Common myeloid progenitor, CD34-positive (primary cell): Measurements from ENCODE around the gene RACGAP1.
"Not testable (repeated sequence)": the region's sequence is repeated elsewhere in the genome, so short reads cannot be mapped to it uniquely, and the experiment has no call there.

Experiments
- CTCF ChIA-PET: fragments of 350-600 bp; sonication (Branson Sonifier 250); formaldehyde crosslinking; loops from one replicate; lab custom pipeline; 2021; ENCODE audit warnings: antibody characterized with exemption; lab: Charles Lee
- POLR2A ChIA-PET: fragments of 350-600 bp; sonication (Branson Sonifier 250); formaldehyde crosslinking; loops from one replicate; lab custom pipeline; 2021; ENCODE audit warnings: antibody characterized with exemption; lab: Charles Lee
- DNase-seq, 3 donors: peaks; one replicate each; pipeline versions ENCODE4 v3.0.0 to v3.0.0-alpha.2; 2013
- H3K27ac ChIP-seq, 2 experiments: 1 replicate in 1 of 2; 2 replicates in 1 of 2; pipeline ENCODE4 v1.7.0; 2013; ENCODE audit warnings: inconsistent platforms in 2 of 2, low read length in 2 of 2, mild to moderate bottlenecking in 2 of 2, low read depth in 1 of 2, moderate library complexity in 1 of 2; ENCODE audit not compliant: severe bottlenecking in 2 of 2, insufficient read depth in 1 of 2, poor library complexity in 1 of 2
- H3K27me3 ChIP-seq, 5 experiments: replicated peaks in 2 of 5; 1 replicate in 3 of 5; 2 replicates in 2 of 5; pipeline versions ENCODE4 v1.6.1 to v1.7.0; 2013; ENCODE audit warnings: low read length in 4 of 5, mild to moderate bottlenecking in 2 of 5, moderate library complexity in 2 of 5, inconsistent platforms in 1 of 5; ENCODE audit not compliant: insufficient read depth in 5 of 5, control insufficient read depth in 4 of 5
- H3K36me3 ChIP-seq, 4 experiments: 1 replicate in 2 of 4; 2 replicates in 2 of 4; pipeline versions ENCODE4 v1.6.1 to v1.7.0; 2013; ENCODE audit warnings: low read length in 3 of 4, control low read depth in 1 of 4, mild to moderate bottlenecking in 1 of 4; ENCODE audit not compliant: control insufficient read depth in 4 of 4, insufficient read depth in 4 of 4
- H3K4me1 ChIP-seq, 4 experiments: 1 replicate in 3 of 4; 2 replicates in 1 of 4; pipeline versions ENCODE4 v1.6.1 to v1.7.1; 2013; ENCODE audit warnings: low read length in 3 of 4, mild to moderate bottlenecking in 3 of 4, control low read depth in 1 of 4, inconsistent platforms in 1 of 4, moderate library complexity in 1 of 4; ENCODE audit not compliant: control insufficient read depth in 4 of 4, insufficient read depth in 4 of 4; ENCODE audit errors: control extremely low read depth in 1 of 4
- H3K4me3 ChIP-seq, 7 experiments: 1 replicate in 4 of 7; 2 replicates in 3 of 7; pipeline versions ENCODE4 v1.5.1 to v1.7.0; 2013; ENCODE audit warnings: mild to moderate bottlenecking in 7 of 7, low read length in 6 of 7, moderate library complexity in 6 of 7, inconsistent platforms in 2 of 7, low read depth in 2 of 7, control low read depth in 1 of 7; ENCODE audit not compliant: insufficient read depth in 4 of 7, control insufficient read depth in 1 of 7; ENCODE audit errors: extremely low read depth in 1 of 7
- H3K9me3 ChIP-seq, 5 experiments: 1 replicate in 4 of 5; 2 replicates in 1 of 5; pipeline versions ENCODE4 v1.6.1 to v1.7.1; 2013; ENCODE audit warnings: low read length in 4 of 5, mild to moderate bottlenecking in 2 of 5, inconsistent platforms in 1 of 5, low read depth in 1 of 5, moderate library complexity in 1 of 5; ENCODE audit not compliant: control insufficient read depth in 4 of 5, insufficient read depth in 2 of 5; ENCODE audit errors: control extremely low read depth in 1 of 5
- WGBS: methylation state at CpG from one replicate; pipeline ENCODE4 v1.1.5; 2013; ENCODE audit not compliant: insufficient coverage; 5-methylcytosine and 5-hydroxymethylcytosine counted together

The RACGAP1 gene

GRCh38 chr12:50032854-50033581, 7.7 kb upstream of the RACGAP1 start:
- no peaks in the 10 kb centered on the region for H3K9me3 ChIP-seq
- H3K27me3 ChIP-seq, result no peaks in the 10 kb centered on the region
- peaks cover 0 to 18% (median 14%) of the 10 kb centered on the region in 4 experiments for H3K4me1 ChIP-seq
- H3K27ac ChIP-seq, result no peak overlapping the region
- H3K36me3 ChIP-seq, result no peaks in the 10 kb centered on the region
- CTCF ChIA-PET, result interaction anchor here (0.7 to 17.7 kb wide), 6 partner anchors 9 to 65 kb away, joined by 3 to 269 read pairs (median 4); partner anchors contain the start of gene ASIC1
- DNase-seq, result peak in 2 of 3 donors; percentile 67 to 74
- POLR2A ChIA-PET, result no interaction called here
- H3K4me3 ChIP-seq, result peak overlapping the region; percentile 39 to 82 (median 61)
- WGBS, result under 1% methylated on average over 23 of the region's 37 CpGs

GRCh38 chr12:50032515-50032853, 7.2 kb upstream of the RACGAP1 start:
- no peaks in the 10 kb centered on the region for H3K9me3 ChIP-seq
- H3K27me3 ChIP-seq, result no peaks in the 10 kb centered on the region
- H3K4me3 ChIP-seq, result peak overlapping the region; percentile 39 to 82 (median 61)
- H3K4me1 ChIP-seq, result peaks cover 0 to 18% (median 14%) of the 10 kb centered on the region in 4 experiments
- WGBS, result 27% methylated on average over 10 of the region's 21 CpGs
- ChIA-PET CTCF (interaction anchor here (0.7 to 17.7 kb wide), 5 partner anchors 14 to 64 kb away, joined by 3 to 269 read pairs (median 4); partner anchors contain the start of gene ASIC1), POLR2A (no interaction called here)
- no peaks in the 10 kb centered on the region for H3K36me3 ChIP-seq
- no peak overlapping the region for H3K27ac ChIP-seq
- DNase-seq, result no peak

DNA sequence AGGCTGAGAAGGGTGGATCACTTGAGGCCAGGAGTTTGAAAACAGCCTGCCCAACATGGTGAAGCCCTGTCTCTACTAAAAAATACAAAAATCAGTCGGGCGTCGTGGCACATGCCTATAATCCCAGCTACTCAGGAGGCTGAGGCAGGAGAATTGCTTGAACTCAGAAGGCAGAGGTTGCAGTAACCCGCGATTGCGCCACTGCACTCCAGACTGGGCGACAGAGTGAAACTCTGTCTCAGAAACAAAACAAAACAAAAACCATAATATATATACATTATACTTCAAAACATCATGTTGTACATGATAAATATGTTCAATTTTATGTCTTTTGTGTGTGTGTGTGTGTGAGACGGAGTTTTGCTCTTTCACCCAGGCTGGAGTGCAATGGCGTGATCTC, 5.2 kb upstream of the RACGAP1 start:
- H3K4me3 ChIP-seq, POLR2A ChIA-PET, DNase-seq, H3K9me3 ChIP-seq, H3K27ac ChIP-seq, H3K27me3 ChIP-seq, H3K36me3 ChIP-seq: not testable (repeated sequence)
- CTCF ChIA-PET, result interaction anchor here (1.1 to 17.7 kb wide), 5 partner anchors 8 to 64 kb away, joined by 3 to 269 read pairs (median 8); partner anchors contain the start of gene ASIC1
- 79% methylated on average over 4 of the region's 9 CpGs for WGBS
- peaks cover 4 to 23% (median 19%) of the 10 kb centered on the region in 4 experiments for H3K4me1 ChIP-seq

- Histone ChIP-seq H3K4me1 (peaks cover 8 to 16% (median 10%) of the 10 kb centered on the region in 4 experiments), H3K4me3 (no peak overlapping the region), H3K36me3 (peaks cover 0 to 4% (median 0%) of the 10 kb centered on the region in 4 experiments), H3K27me3 (no peaks in the 10 kb centered on the region), H3K9me3 (no peaks in the 10 kb centered on the region), H3K27ac (no peak overlapping the region)
- DNase-seq, result no peak
- WGBS, result no CpG with 5 or more reads among the region's 3 CpGs
- ChIA-PET POLR2A (no interaction called here), CTCF (interaction anchor here (1.6 to 2.4 kb wide), 2 partner anchors 10 to 45 kb away, joined by 3 to 13 read pairs; no protein-coding TSS in a partner anchor)
Measured at GRCh38 chr12:50026691-50027090, 1.4 kb upstream of the RACGAP1 start.

GRCh38 chr12:50024805-50025186, 498 bp downstream of the RACGAP1 start:
- H3K9me3 ChIP-seq, result no peaks in the 10 kb centered on the region
- peaks cover 0 to 7% (median 0%) of the 10 kb centered on the region in 4 experiments for H3K36me3 ChIP-seq
- whole genome bisulfite sequencing, result 2% methylated on average over 11 of the region's 16 CpGs
- H3K4me3 ChIP-seq, result peak overlapping the region; percentile 62 to 98 (median 89)
- CTCF ChIA-PET, result interaction anchor here (0.6 to 2.5 kb wide), 5 partner anchors 11 to 1168 kb away, joined by 4 to 13 read pairs (median 6); no protein-coding TSS in a partner anchor
- H3K27me3 ChIP-seq, result no peaks in the 10 kb centered on the region
- peak in 2 of 3 donors; percentile 28 to 37 for DNase-seq
- H3K27ac ChIP-seq, result peak overlapping the region in 1 of 2 experiments; percentile 64
- POLR2A ChIA-PET, result interaction anchor here (0.6 kb wide), 1 partner anchor 366 kb away, joined by 3 read pairs; no protein-coding TSS in a partner anchor
- peaks cover 8 to 16% (median 10%) of the 10 kb centered on the region in 4 experiments for H3K4me1 ChIP-seq

- no peaks in the 10 kb centered on the region for H3K9me3 ChIP-seq
- CTCF ChIA-PET, result interaction anchor here (0.7 to 2.5 kb wide), 3 partner anchors 12 to 15 kb away, joined by 3 to 13 read pairs (median 11); no protein-coding TSS in a partner anchor
- POLR2A ChIA-PET, result no interaction called here
- peaks cover 0 to 7% (median 0%) of the 10 kb centered on the region in 4 experiments for H3K36me3 ChIP-seq
- peak overlapping the region in 5 of 7 experiments; percentile 81 to 98 (median 96) for H3K4me3 ChIP-seq
- peak overlapping the region in 1 of 2 experiments; percentile 64 for H3K27ac ChIP-seq
- peaks cover 8 to 16% (median 10%) of the 10 kb centered on the region in 4 experiments for H3K4me1 ChIP-seq
- 100% methylated on average over 1 of the region's 8 CpGs for WGBS
- H3K27me3 ChIP-seq, result no peaks in the 10 kb centered on the region
- no peak for DNase-seq
Measured at GRCh38 chr12:50024227-50024626, 1.1 kb downstream of the RACGAP1 start.

DNA sequence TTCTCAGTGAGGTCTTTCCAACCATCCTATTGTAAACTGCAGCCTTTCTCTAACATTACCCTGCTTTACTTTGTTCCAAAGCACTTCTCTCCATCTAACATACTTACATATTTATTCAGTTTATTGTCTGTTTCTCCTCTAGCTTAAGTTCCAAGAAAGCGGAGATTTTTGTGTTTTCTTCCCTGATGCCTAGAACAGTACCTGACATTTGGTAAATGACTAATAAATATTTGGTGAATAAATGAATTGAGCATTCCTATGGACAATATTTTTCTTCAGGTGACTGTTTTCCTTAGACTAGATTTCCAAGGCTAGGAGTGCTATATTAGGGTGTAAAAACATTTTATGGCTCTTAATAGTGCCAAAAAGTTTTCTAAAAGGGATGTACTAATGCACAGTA, 2.4 kb downstream of the RACGAP1 start:
- CTCF ChIA-PET, result no interaction called here
- peaks cover 8 to 16% (median 10%) of the 10 kb centered on the region in 4 experiments for H3K4me1 ChIP-seq
- no peak overlapping the region for H3K4me3 ChIP-seq

More for the DNA sequence above, 2.4 kb downstream of the RACGAP1 start:
- peaks cover 0 to 7% (median 0%) of the 10 kb centered on the region in 4 experiments for H3K36me3 ChIP-seq
- H3K9me3 ChIP-seq, result no peaks in the 10 kb centered on the region
- H3K27me3 ChIP-seq, result no peaks in the 10 kb centered on the region
- H3K27ac ChIP-seq, result no peak overlapping the region
- no peak for DNase-seq
- no CpG with 5 or more reads among the region's 1 CpG for WGBS
- POLR2A ChIA-PET, result no interaction called here
